ENCODE data around the gene CEMIP.

GRCh38 chr15:80912673-80913072, 133.5 kb downstream of the CEMIP start:
- TF ChIP-seq CTCF (optimal IDR thresholded peaks at IDR 0.05 in 1 of 3, IDR thresholded peaks at IDR 0.05 in 1 of 3, conservative IDR thresholded peaks at IDR 0.05 in 1 of 3; ENCODE audit: extremely low read depth in 1 of 3, insufficient read depth in 2 of 3, low read length in 3 of 3) (no peak), EZH2 (IDR thresholded peaks at IDR 0.05; ENCODE audit: low read length) (no peak)

All from keratinocyte (primary cell).